ENCODE data around the gene HDGFL3. TPM values are rescaled to one million over a fixed set of nuclear protein-coding genes. Genes with fewer than 3 reads are reported as not detected.

HDGFL3 gene
- total and polyA plus RNA-seq, 9 of the 15 experiments (the other 6 are each of a cell fraction or from before 2014, with no cell fraction given), result 6.7 to 42.0 (median 31.4) TPM

- Histone ChIP-seq H3K4me2 (ENCODE audit: insufficient read depth, low read length) (no peak overlapping the region), H3K9me3 (replicated peaks; ENCODE audit: control insufficient read depth, insufficient read depth, low read depth, low read length) (no peaks in the 10 kb centered on the region), H3K27ac (ENCODE audit: extremely low read depth, low read depth, low read length) (no peak overlapping the region), H3K9ac (ENCODE audit: insufficient read depth in 1 of 2, low read depth in 2 of 2, low read length in 2 of 2) (no peak overlapping the region), H3K79me2 (ENCODE audit: control insufficient read depth, insufficient read depth, low read length) (no peaks in the 10 kb centered on the region), H3K4me1 (replicated peaks in 1 of 2; ENCODE audit: control insufficient read depth in 2 of 2, insufficient read depth in 2 of 2, low read length in 2 of 2) (no peaks in the 10 kb centered on the region; a peak in 1 of 5 replicates), H2AFZ (ENCODE audit: low read depth, low read length) (no peak overlapping the region), H3K4me3 (no peak overlapping the region), H3K27me3 (ENCODE audit: control insufficient read depth in 2 of 2, insufficient read depth in 2 of 2, low read length in 2 of 2) (no peaks in the 10 kb centered on the region; a peak in 1 of 5 replicates), H3K9me1 (ENCODE audit: control insufficient read depth, insufficient read depth, low read length) (no peaks in the 10 kb centered on the region), H3K36me3 (ENCODE audit: control insufficient read depth, insufficient read depth, low read length) (no peaks in the 10 kb centered on the region), H4K20me1 (replicated peaks; ENCODE audit: control insufficient read depth, insufficient read depth, low read length) (no peaks in the 10 kb centered on the region)
- CTCF ChIA-PET (ENCODE audit: low intra/inter-chr PET ratio), result no interaction called here
- POLR2A ChIA-PET, result interaction anchor here (1.4 to 1.5 kb wide), 2 partner anchors 9 to 13 kb away, joined by 4 read pairs; no protein-coding TSS in a partner anchor
- TF ChIP-seq MXI1 (IDR thresholded peaks at IDR 0.05; ENCODE audit: low read depth, low read length) (no peak), HDAC2 (IDR thresholded peaks at IDR 0.05) (no peak), TEAD2 (tag; IDR thresholded peaks at IDR 0.05) (no peak), NCOA2 (IDR thresholded peaks at IDR 0.05; ENCODE audit: partially characterized antibody in 2 of 2) (no peak), SPI1 (IDR thresholded peaks at IDR 0.05; ENCODE audit: borderline replicate concordance, low read depth, low read length) (no peak), GATA2 (CRISPR knock-in tag; IDR thresholded peaks at IDR 0.05) (no peak), SMAD1 (IDR thresholded peaks at IDR 0.05; ENCODE audit: low read depth, low read length, partially characterized antibody) (no peak)
- TF ChIP-seq, protein P1, sequence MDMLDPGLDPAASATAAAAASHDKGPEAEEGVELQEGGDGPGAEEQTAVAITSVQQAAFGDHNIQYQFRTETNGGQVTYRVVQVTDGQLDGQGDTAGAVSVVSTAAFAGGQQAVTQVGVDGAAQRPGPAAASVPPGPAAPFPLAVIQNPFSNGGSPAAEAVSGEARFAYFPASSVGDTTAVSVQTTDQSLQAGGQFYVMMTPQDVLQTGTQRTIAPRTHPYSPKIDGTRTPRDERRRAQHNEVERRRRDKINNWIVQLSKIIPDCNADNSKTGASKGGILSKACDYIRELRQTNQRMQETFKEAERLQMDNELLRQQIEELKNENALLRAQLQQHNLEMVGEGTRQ (CRISPR knock-in tag; IDR thresholded peaks at IDR 0.05), result no peak
- 37% methylated on average over 3 of the region's 3 CpGs for WGBS (ENCODE audit: insufficient coverage, low coverage, missing lambda C conversion rate)
- intact Hi-C loops (cut with micrococcal nuclease), result no loop called here
- DNase-seq (ENCODE audit: extremely low read depth in 1 of 4, low spot score in 3 of 4), result no peak
- in situ Hi-C loops (cut with MboI), result no loop called here
- BruUV-seq (replicated peaks), result no TSS peak
- no peak for FAIRE-seq
- no peak for ATAC-seq
Measured at GRCh38 chr15:83115410-83115809, 92.2 kb downstream of the HDGFL3 start.
